Right renal cortex interstitium (tissue), 3 donors: Measurements from ENCODE around the gene CCSAP. TPM values are rescaled to one million over a fixed set of nuclear protein-coding genes. Genes with fewer than 3 reads are reported as not detected.
"Not testable (repeated sequence)": the region's sequence is repeated elsewhere in the genome, so short reads cannot be mapped to it uniquely, and the experiment has no call there.

Experiments used
- DNase-seq, 3 donors: peaks; one replicate each; pipeline ENCODE4 v3.0.0-alpha.2; 2013; ENCODE audit warnings: low read depth in 3 of 3, low spot score in 2 of 3
- polyA plus RNA-seq, 3 donors: library from polyadenylated mRNA; unstranded; fragments of 120-200 nt; gene quantifications; one replicate each; pipeline ENCODE4 v1.2.1, GENCODE V29; 2013; ENCODE audit not compliant: insufficient read length in 3 of 3

CCSAP gene
- polyA plus RNA-seq, 3 donors = 9.1 to 10.2 (median 9.5) TPM

DNA sequence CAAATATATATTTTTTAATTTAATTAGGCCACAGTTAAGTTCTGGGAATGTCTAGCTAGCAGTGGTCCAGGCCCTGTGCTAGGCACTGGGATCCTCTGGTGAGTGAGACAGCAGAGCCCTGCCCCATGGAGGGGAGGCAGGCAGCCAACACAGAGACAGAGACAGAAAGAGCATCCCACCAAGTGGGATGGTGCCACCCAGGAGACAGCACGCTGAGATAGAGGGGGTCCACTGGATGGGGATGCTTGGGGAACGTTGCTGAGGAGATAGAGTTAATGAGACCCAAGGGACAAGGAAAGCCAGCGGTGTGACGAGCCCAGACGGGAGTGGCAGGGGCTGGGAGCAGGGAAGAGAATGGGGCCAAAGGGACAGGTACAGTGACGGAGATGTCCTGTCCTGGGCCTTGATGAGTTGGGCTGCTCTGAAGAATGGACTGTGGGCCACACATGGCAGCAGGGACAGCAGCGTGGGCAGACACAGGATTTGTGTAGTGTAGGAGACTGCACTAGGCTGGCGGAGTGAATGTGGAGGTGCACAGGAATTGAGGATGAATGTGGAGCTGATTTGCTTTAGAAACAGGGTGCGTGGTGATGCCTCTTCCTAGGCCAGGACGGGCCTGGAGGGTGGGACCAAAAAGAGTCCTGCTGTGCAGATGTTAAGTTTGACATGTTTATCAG is 49.2 kb downstream of the CCSAP start:
- no peak for DNase-seq

DNA sequence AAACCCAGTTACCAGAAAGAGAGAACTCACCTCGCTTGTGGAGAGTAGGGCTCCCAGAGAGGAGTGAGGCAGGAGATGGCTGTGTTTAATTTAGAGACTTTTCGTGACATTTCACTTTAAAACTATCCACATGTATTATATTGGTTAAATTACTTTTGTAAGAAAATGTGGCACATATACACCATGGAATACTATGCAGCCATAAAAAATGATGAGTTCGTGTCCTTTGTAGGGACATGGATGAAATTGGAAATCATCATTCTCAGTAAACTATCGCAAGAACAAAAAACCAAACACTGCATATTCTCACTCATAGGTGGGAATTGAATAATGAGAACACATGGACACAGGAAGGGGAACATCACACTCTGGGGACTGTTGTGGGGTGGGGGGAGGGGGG is 51.2 kb downstream of the CCSAP start:
- DNase-seq = not testable (repeated sequence)

DNA sequence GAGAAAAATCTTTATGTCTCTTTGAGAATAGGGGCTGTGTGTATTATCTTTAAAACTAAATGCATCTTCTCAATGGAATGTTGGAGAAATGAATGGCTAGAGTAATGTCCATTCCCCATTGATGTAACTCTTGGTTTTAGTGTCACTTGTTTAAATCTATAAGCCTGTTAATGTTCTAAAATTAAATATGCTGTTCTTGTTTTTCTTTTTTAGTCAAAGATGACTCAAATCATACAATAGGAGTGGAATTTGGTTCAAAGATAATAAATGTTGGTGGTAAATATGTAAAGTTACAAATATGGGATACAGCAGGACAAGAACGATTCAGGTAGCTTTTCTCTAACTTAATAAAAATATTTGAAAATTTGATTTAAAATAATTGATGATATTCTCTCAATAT is 54.3 kb downstream of the CCSAP start:
- DNase-seq = no peak

DNA sequence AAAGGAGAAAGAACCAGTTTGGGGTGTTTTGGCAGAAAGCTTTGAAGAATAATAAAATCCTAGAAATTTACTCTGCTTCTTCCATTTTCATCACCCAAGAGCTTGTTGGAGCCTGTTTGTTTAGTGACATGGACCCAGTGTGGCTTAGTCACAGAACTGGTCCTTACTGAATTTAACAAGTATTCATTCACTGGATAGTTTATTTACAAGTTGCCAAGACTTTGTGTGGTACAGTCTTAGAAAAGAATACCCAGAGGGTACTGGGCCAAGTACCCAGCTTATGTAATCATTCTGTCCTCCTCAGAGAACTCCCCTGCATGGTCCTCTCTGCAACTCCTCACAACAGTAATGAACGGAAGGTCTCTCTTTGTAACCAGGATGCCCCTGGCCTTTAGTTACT is 55.6 kb downstream of the CCSAP start:
- no peak for DNase-seq

DNA sequence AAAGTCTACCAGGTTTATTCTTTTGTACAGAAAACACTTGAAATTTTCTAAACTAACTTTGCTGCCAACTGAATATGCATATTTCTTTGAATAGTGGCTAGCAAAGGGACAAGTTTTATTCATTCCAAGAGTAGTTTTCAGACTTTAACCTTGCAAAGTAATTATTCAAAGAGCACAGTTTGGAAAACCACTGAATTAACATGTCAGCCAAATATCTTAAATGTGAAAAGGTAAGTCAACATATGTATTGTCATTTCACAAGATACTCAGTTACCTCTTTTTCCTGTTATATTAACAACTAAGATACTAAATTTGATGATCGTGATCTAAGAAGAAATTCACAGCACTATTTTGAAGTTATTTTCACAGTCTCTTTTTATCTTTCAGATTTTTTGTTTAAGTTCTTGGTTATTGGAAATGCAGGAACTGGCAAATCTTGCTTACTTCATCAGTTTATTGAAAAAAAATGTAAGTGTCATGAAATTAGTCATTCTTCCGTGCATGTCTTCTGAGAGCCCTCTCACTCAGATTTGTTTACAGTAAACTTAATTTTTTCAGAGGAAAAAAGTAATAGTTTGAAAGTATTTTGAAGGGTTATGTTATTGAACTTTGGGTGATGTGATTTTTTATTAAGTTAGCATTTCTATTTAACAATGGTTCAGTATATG is 56.6 kb downstream of the CCSAP start:
- no peak for DNase-seq

DNA sequence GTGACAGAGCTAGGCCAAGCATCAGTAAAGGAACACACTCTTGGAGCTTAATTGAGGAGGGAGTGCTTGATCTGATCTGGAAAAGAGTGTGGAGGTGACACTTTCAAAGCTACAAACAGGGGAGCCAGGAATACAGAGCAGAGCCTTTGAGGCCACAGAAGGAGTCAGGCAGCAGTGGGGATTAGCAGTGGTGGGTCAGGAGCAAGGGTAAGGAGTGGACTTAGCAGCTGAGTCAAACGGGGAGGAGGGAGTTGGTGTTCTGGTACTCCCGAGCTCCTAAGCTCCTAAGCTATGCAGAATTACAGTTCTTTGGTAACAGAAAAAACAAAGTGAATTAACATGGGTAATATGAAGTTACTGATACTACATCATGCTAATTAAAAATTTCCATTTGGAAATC is 57.4 kb downstream of the CCSAP start:
- DNase-seq = no peak

DNA sequence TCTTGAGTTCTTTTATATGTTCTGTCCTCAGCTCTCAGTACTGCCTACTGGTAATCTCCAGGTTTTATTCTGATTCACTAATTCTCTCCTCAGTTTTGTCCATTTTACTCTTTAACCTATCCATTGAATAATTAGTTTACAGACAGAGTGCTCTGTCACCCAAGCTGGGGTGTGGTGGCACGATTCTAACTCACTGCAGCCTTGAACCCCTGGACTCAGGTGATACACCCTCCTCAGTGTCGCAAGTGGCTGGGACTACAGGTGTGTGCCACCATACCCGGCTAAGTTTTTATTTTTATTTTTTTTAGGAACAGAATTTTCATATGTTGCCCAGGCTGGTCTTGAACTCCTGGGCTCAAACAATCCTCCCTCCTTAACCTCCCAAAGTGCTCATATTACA is 58.0 kb downstream of the CCSAP start:
- DNase-seq = no peak

DNA sequence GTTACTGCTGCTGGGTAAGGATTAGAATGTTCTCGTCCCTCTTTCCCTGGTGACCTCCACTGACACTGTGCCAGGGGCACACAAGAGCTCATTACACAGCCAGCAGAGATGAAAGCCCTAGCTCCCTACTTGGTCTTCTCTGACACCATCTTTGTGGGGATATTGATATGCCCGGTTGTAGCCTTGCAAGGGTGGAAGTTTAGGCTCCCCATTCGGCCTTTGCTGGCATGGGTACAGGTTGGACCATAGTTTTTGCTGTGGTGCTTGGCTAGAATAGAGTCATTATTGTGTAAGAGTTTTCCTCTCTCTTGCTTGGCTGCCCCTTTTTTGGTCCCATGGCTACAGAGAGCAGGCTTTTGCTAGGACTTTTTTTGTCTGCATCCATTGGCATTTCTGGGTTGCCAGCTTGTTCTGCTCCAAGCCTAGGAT is 59.6 kb downstream of the CCSAP start:
- no peak for DNase-seq

DNA sequence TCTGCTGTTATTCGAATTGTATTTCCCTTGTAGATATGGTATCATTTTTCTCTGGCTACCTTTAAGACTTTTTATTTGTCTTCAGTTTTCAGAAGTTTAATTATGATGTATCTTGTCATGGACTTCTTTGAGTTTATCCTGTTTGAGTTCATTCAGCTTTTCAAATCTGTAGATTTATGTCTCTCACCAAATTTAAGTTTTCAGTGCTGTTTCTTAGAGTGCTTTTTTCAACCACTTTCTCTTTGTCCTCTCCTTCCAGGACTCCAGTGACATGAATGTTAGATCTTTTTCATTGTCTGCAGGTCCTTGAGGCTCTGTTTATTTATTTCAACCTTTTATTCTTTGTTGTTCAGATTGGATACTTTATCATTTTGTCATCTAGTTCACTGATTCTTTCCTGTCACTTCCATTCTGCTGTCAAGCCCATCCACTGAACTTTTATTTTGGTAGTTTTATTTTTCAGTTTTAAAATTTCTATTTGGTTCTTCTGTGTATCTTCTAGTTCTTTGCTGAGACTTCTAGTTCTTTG is 60.5 kb downstream of the CCSAP start:
- no peak for DNase-seq

DNA sequence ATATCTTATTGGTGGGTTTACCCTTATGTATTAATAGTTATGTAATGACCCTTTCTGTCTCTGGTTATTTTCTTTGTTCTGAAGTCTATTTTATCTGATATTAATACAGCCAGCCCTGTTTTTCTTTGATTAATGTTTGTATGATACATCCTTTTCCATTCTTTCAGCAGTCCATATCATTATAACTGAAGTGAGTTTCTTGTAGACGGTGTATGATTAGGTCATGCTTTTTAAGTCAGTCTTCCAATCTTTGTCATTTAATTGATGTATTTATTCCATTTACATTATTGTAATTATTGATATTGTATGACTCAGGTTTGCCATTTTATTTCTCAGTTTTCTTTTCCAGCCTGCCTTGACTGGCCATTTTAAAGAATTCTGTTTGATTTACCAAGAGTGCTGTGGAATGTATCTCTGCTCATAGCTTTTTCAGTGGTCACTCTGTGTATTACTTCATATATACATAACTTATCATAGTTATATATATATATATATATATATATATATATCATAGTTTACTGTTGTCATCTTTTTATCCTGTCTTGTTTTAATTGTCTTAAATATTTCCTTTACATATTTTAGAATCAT is 61.4 kb downstream of the CCSAP start:
- no peak for DNase-seq

DNA sequence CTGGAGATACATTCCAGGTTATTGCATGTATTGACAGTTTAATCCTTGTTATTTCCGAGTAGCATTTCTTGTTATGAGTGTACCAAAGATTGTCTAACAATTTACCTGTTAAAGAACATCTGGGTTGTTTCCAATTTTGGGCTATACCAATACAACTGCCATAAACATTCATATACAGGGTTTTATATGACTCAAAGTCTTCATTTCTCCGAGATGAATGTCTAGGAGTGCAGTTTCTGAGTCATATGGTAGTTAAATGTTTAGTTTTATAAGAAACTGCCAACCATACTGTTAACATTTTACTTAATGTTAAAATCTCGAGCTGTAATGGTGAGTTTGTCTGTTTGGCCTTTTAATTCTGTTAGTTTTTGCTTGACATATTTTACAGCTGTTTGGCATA is 61.9 kb downstream of the CCSAP start:
- no peak for DNase-seq

DNA sequence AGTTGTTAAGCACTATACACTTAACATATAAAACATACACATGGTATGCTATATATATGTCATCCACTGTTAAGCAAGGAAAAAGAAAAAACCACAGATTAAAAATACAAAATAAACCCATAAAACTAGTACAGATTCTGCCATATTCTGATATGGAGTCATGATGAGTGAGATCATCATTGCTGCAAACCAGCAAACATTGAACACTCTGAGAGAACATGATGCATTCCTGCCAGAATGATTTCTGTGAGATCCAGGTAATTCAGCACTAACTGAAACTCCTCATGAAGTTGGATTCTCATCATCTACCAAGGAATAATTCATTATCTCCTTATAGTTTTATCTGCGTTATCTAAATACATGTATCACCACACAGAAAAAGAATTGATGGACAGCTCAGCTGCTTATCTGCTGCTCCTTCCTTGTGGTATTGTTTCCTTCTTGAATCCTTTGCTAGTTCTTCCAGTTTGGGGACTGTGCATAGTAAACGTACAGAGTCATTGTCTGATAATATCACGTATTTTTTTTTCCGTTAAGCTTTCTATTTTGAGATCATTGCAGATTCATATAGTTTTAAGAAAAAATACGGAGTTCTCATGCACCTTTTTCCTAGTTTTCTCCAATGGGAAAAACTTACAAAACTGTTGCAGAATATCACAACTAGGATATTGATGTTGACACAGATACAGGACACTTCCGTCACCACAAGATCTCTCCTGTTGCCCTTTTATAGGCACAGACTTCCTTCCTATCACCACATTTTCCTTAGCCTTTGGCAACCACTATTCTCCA is 62.6 kb downstream of the CCSAP start:
- DNase-seq = no peak

DNA sequence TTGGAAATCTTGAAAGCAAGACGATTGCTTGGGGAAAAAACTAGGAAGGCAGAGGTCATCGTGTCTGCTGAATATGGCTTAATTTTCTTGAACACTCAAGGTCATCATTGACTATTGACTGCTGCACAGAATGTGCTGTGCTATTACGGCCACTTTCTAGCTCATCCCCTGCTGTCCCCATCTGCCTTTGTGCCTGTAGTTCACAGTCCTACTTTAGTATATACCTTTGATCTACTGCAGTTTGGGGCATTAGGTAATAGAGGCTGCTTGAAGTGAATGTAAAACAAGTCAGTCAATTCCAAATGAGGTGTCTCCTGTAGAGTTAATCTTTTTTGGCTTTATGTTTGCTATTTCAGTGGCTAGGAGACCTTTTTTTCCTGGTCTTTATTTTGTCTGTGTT is 63.6 kb downstream of the CCSAP start:
- no peak for DNase-seq

DNA sequence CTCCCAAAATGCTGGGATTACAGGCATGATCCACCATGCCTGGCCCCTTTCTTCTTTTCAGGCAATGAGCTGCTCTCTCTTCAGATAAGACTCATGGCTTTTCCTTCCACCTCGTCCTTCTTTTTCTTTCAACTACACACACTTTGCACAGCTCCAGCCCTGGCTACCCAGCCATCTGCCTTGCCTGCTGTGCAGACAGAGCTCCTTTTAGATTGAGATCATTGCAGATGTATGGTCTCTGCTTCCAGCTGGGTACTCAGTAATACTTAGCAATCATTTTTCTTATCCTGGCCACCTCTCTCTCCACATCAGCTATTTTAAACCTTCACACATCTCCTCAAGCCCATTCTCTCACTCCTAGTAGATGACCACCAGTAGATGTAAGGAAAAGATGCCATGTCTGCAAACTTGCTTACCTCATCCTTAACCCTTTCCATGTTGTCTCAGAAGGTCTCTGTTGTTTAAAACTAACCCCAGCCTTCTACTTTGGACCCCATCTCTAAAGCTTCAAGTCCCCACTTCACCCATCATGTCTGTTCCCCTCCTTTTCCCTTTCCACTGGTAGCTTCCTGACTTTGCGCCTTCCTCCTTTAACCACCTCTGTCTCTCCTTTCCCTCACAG is 64.6 kb downstream of the CCSAP start:
- no peak for DNase-seq

DNA sequence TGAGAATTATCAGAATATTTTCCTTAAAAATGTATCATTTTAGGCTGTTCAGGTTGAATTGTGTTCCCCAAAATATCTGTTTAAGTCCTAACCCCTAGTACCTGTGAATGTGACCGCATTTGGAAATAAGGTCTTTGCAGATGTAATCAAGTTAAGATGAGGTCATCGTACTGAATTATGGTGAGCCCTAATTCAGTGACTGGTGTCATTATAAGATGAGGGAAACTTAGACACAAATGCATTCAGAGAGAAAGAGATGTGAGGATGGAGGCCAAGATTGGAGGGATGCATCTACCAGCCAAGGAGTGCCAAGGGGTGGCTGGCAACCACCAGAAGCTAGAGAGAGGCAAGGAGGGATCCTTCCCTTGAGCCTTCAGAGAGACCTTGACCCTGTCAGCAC is 67.8 kb downstream of the CCSAP start:
- no peak for DNase-seq

DNA sequence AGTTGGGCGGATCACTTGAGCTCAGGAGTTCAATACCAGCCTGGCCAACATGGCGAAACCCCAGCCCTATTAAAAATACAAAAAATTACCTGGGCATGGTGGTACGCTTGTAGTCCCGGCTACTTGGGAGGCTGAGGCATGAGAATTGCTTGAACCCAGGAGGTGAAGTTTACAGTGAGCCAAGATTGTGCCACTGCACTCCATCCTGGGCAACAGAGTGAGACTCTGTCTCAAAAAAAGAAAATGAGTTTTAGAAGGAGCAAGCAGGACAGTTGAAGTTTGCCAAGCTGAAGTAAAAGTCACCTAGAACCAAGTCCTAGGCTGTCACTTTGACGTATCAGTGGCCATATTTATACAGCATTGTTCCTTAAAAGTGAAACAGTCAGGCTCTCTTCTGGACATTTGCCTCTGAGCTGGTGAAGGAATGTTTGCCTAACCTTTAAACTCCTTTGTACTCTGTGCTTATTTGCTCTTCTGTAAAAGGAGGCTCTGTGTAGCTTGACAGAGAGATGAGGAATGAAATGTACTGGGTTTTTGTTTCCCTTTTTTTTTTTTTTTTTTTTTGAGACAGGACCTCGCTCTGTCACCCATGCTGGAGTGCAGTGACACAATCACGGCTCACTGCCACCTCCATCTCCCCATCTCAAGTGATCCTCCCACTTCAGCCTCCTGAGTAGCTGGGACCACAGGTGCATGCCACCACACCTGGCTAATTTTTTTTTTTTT is 69.2 kb downstream of the CCSAP start:
- DNase-seq = no peak

DNA sequence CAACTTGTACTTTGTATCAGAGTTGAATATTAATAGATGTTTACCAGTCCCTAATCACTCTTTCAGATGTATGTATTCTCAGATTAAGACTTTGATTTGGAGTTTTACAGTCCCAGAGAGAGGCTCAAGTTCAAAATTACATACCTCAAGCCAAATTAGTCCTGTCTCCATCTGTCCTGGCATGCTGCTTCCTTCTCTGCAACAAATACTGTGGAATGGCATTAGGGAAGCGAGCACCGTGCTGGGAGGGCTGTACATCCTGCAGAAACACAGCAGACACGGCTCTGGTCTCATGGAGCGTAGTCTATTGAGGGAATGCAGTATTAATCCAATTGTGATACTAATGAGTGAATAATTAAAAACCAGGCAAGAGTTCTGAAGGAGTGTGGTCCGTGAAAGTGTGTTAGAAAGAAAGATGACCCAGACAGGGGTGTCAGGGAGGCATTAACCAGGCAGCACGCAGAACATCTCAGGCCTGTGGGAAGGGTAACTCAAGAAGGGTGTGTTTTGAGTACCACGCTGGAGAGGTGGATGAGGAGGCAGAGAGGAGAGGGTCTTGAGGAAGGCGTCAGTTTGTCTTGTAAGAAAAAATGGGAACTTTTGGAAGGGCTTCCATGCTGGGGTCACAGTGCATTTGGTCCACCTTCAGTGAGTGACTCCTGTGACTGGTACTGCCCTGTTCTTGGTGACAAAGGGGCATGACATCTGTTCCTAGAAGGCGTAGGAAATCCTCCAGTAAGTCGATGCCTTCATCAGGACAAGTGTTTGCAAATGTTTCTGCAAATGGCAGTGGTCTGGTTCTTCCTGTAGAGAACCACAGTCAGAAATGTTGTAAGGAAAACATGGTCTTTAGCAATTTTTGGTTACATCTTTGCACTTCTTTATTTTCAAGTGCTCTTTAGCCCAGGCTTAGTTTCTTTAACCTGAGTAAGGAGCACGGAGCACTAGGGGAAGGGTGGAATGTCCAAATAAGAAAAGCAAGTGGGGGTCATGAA is 70.4 kb downstream of the CCSAP start:
- DNase-seq = no peak

DNA sequence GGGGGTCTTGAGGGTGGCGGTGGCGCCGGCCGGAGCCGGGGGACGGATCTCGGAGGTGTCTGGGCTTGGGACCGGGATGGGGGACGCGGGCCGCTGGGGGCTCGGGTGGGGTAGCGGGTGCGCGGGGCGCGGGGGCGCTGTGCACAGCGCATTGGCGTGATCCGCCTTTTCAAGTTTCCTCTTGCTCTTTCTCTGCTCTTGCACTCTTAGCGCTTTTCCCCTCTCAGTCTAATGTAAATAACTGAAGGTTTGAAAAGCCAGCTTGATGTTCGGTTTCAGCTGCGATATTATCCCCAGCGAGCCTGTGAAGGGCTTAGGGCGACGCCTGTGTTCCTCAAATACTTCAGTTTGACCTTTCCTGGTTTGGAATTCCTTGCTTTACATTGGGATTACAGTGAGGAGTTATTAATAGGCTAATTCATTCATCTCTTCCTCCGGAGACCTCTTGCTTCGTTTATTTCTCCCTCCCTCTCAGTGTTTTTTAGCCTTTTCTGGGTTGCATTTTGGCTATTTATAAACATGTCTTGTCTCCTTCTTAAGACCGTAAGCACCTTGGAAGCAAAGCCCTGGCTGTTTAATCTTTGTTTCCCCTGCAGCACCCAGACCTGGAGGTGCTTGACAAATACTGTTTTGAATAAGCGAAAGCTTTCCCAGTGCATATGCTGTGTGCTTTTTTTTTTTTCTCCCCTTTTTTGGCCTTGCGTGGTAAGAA is 71.2 kb downstream of the CCSAP start:
- DNase-seq = no peak
